GM12872 (cell line): ENCODE results near the gene DAND5.

ENCODE experiments used
- TF ChIP-seq, protein P1 (sequence below): IDR thresholded peaks from 3 replicates; pipeline ENCODE4 v1.5.1; 2011; ENCODE audit warnings: low read depth, mild to moderate bottlenecking, low read length, moderate library complexity; ENCODE audit not compliant: insufficient read depth

Gene DAND5

GRCh38 chr19:12933287-12934072 lies 35.9 kb upstream of the DAND5 start, which contains the start of gene FARSA:
FARSA (minus strand) TSS chr19:12933711; CDS start chr19:12933696, 15 bp downstream.
- TF ChIP-seq, protein P1, sequence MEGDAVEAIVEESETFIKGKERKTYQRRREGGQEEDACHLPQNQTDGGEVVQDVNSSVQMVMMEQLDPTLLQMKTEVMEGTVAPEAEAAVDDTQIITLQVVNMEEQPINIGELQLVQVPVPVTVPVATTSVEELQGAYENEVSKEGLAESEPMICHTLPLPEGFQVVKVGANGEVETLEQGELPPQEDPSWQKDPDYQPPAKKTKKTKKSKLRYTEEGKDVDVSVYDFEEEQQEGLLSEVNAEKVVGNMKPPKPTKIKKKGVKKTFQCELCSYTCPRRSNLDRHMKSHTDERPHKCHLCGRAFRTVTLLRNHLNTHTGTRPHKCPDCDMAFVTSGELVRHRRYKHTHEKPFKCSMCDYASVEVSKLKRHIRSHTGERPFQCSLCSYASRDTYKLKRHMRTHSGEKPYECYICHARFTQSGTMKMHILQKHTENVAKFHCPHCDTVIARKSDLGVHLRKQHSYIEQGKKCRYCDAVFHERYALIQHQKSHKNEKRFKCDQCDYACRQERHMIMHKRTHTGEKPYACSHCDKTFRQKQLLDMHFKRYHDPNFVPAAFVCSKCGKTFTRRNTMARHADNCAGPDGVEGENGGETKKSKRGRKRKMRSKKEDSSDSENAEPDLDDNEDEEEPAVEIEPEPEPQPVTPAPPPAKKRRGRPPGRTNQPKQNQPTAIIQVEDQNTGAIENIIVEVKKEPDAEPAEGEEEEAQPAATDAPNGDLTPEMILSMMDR, result no peak

DNA sequence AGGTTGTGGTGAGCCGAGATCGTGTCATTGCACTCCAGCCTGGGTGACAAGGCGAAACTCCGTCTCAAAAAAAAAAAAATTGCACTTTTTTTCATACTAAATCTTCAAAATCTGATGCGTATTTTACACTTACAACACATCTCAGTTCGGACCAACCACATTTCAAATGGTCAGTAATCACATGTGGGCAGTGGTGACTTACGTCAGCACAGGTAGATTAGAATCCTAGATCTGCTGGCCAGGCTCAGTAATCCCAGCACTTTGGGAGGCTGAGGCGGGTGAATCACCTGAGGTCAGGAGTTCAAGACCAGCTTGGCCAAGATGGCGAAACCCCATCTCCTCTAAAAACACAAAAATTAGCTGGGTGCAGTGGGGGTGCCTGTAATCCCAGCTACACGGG lies 34.3 kb upstream of the DAND5 start:
- TF ChIP-seq, protein P1, result no peak

DNA sequence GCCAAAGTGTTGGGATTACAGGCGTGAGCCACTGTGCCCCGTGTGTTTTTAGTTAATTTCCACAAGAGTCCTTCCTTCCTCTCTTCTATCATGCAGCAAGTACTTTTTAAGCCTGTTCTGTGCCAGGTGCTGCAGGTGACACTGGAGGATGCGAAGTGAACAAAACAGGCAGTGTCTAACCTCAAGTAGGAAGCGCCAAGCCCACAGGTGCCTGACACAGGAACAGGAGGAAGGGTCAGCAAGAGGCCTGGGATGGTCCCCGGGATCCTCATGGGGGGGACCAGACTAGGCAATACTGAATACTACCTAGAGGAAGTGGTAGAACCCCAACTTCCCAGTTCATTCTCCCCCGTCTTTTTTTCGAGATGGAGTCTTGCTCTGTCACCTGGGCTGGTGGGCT lies 32.8 kb upstream of the DAND5 start:
- TF ChIP-seq, protein P1, result no peak

GRCh38 chr19:12937093-12937926 lies 32.1 kb upstream of the DAND5 start:
- TF ChIP-seq, protein P1, result no peak

DNA sequence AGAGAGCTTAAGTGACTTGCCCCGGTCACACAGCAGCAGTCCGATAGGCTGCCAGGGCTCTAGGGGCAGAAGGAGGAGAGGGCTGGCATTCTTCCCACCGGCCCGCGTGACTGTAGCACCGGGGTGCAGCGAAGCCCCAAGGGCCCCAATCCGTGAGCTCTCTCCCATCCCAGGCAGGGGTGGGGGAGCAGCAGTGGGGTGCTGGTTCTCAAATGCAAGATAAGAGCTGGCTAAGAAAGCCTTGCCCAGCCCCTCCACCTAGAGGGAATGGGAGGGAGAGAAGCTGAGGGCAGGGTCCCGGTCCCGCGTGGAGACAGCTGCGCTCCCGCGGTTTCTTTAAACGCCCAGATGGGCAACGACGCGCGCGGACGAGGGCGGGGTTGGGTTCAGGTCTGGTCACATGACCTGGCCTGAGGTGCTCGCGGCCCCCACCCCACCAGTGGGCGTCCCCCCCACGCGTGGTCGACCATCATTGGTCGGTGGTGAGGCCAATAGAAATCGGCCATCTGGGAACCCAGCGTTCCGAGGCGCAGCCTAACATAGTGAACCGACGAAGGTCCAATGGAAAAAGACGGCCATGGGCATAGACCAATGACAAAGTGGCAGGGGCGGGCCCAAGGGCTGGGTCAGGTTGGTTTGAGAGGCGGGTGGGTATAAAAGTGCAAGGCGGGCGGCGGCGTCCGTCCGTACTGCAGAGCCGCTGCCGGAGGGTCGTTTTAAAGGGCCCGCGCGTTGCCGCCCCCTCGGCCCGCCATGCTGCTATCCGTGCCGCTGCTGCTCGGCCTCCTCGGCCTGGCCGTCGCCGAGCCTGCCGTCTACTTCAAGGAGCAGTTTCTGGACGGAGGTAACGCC lies 31.2 kb upstream of the DAND5 start, which contains the start of gene CALR:
Gene CALR, plus strand, starts transcription at position 683 of the 852 bp plus-strand sequence. Its CDS starts 71 bp downstream, at position 754.
- TF ChIP-seq, protein P1, result no peak

- TF ChIP-seq, protein P1, result 0 out of 3 replicates have a peak, but pooled peaks have one; percentile 9
Observed at GRCh38 chr19:12938779-12939601, 30.4 kb upstream of the DAND5 start.
